ENCODE measurements around the gene SEMA7A.

Gene SEMA7A

GRCh38 chr15:74384881-74385643, 48.7 kb downstream of the SEMA7A start:
- no peak for DNase-seq

GRCh38 chr15:74384566-74384880, 49.2 kb downstream of the SEMA7A start:
- no peak for DNase-seq

GRCh38 chr15:74383695-74384565, 49.8 kb downstream of the SEMA7A start:
- no peak for DNase-seq

- no peak for DNase-seq
These were observed 50.5 kb downstream of the SEMA7A start for GRCh38 chr15:74383286-74383685.

- DNase-seq = no peak
These were observed 51.5 kb downstream of the SEMA7A start for GRCh38 chr15:74382004-74382816.

- no peak for DNase-seq
These were observed 52.3 kb downstream of the SEMA7A start for GRCh38 chr15:74381481-74381880.

GRCh38 chr15:74381190-74381453, 52.6 kb downstream of the SEMA7A start:
- no peak for DNase-seq

GRCh38 chr15:74380361-74381189, 53.2 kb downstream of the SEMA7A start:
- no peak for DNase-seq

- DNase-seq = no peak
These were observed 54.9 kb downstream of the SEMA7A start for GRCh38 chr15:74378848-74379247.

- DNase-seq = no peak
These were observed 55.7 kb downstream of the SEMA7A start for GRCh38 chr15:74377831-74378766.

GRCh38 chr15:74376825-74377581, 56.8 kb downstream of the SEMA7A start:
- DNase-seq = no peak

GRCh38 chr15:74376226-74376625, 57.5 kb downstream of the SEMA7A start:
- no peak for DNase-seq

GRCh38 chr15:74375303-74375693, 58.5 kb downstream of the SEMA7A start:
- peak; percentile 51 for DNase-seq

- no peak for DNase-seq
These were observed 59.0 kb downstream of the SEMA7A start for GRCh38 chr15:74374648-74375302.

GRCh38 chr15:74373731-74374647, 59.8 kb downstream of the SEMA7A start:
- peak; percentile 66 for DNase-seq

- DNase-seq = no peak
These were observed 60.6 kb downstream of the SEMA7A start for GRCh38 chr15:74373056-74373650.

- no peak for DNase-seq
These were observed 63.3 kb downstream of the SEMA7A start for GRCh38 chr15:74370471-74370870.

GRCh38 chr15:74369756-74370155, 64.0 kb downstream of the SEMA7A start:
- no peak for DNase-seq

Measured in DMS79 (cell line).